ENCODE results near the gene SERTAD2.

- no peak for TF ChIP-seq POLR2AphosphoS5 (IDR thresholded peaks at IDR 0.05; ENCODE audit: low read depth, low read length)
- TF ChIP-seq POLR2A (IDR thresholded peaks at IDR 0.05; ENCODE audit: low read depth, low read length) = no peak
These were observed 1.2 kb downstream of the SERTAD2 start for GRCh38 chr2:64652231-64653108.

All from GM12891 (cell line).